ENCODE results near the gene CAMTA1.
"Not testable (repeated sequence)": the region's sequence is repeated elsewhere in the genome, so short reads cannot be mapped to it uniquely, and the experiment has no call there.

The CAMTA1 gene

GRCh38 chr1:7784492-7785071, 999.3 kb downstream of the CAMTA1 start:
- H3K9me3 Mint-ChIP-seq, result no peaks in the 10 kb centered on the region
- H3K4me1 Mint-ChIP-seq (ENCODE audit: low read depth), result peaks cover 31% of the 10 kb centered on the region
- no peak for DNase-seq
- H3K27ac Mint-ChIP-seq, result no peak overlapping the region
- H3K36me3 Mint-ChIP-seq (ENCODE audit: low read depth), result peaks cover 44% of the 10 kb centered on the region
- no peaks in the 10 kb centered on the region for H3K27me3 Mint-ChIP-seq
- peak overlapping the region; percentile 28 for H3K4me3 Mint-ChIP-seq

GRCh38 chr1:7785108-7785507, 999.9 kb downstream of the CAMTA1 start:
- H3K9me3 Mint-ChIP-seq, result peaks cover 4% of the 10 kb centered on the region
- H3K27ac Mint-ChIP-seq, result no peak overlapping the region
- H3K27me3 Mint-ChIP-seq, result no peaks in the 10 kb centered on the region
- H3K4me3 Mint-ChIP-seq, result peak overlapping the region; percentile 28
- peaks cover 44% of the 10 kb centered on the region for H3K36me3 Mint-ChIP-seq (ENCODE audit: low read depth)
- DNase-seq, result no peak
- H3K4me1 Mint-ChIP-seq (ENCODE audit: low read depth), result peaks cover 31% of the 10 kb centered on the region

GRCh38 chr1:7786795-7787194, 1001.5 kb downstream of the CAMTA1 start:
- Mint-ChIP-seq H3K27me3 (no peaks in the 10 kb centered on the region), H3K36me3 (ENCODE audit: low read depth) (peaks cover 46% of the 10 kb centered on the region), H3K27ac (no peak overlapping the region), H3K4me3 (no peak overlapping the region), H3K4me1 (ENCODE audit: low read depth) (peaks cover 25% of the 10 kb centered on the region), H3K9me3 (peaks cover 12% of the 10 kb centered on the region)
- no peak for DNase-seq

- H3K27ac Mint-ChIP-seq, result no peak overlapping the region
- no peak for DNase-seq
- H3K36me3 Mint-ChIP-seq (ENCODE audit: low read depth), result peaks cover 53% of the 10 kb centered on the region
- H3K4me1 Mint-ChIP-seq (ENCODE audit: low read depth), result peaks cover 10% of the 10 kb centered on the region
- no peaks in the 10 kb centered on the region for H3K27me3 Mint-ChIP-seq
- peaks cover 12% of the 10 kb centered on the region for H3K9me3 Mint-ChIP-seq
- no peak overlapping the region for H3K4me3 Mint-ChIP-seq
Observed at GRCh38 chr1:7789828-7790227, 1004.6 kb downstream of the CAMTA1 start.

- Mint-ChIP-seq H3K9me3 (peaks cover 12% of the 10 kb centered on the region), H3K36me3 (ENCODE audit: low read depth) (peaks cover 46% of the 10 kb centered on the region)
- DNase-seq; H3K4me3 Mint-ChIP-seq; H3K27me3 Mint-ChIP-seq; H3K4me1 Mint-ChIP-seq (ENCODE audit: low read depth); H3K27ac Mint-ChIP-seq: not testable (repeated sequence)
Observed at GRCh38 chr1:7791027-7791426, 1005.8 kb downstream of the CAMTA1 start.

GRCh38 chr1:7795406-7795805, 1010.2 kb downstream of the CAMTA1 start:
- Mint-ChIP-seq H3K27me3 (no peaks in the 10 kb centered on the region), H3K27ac (no peak overlapping the region), H3K4me1 (ENCODE audit: low read depth) (no peaks in the 10 kb centered on the region), H3K9me3 (peaks cover 6% of the 10 kb centered on the region), H3K4me3 (no peak overlapping the region), H3K36me3 (ENCODE audit: low read depth) (peaks cover 21% of the 10 kb centered on the region)
- no peak for DNase-seq

- DNase-seq, result no peak
- Mint-ChIP-seq H3K27ac (no peak overlapping the region), H3K27me3 (no peaks in the 10 kb centered on the region), H3K36me3 (ENCODE audit: low read depth) (peaks cover 43% of the 10 kb centered on the region), H3K9me3 (no peaks in the 10 kb centered on the region), H3K4me3 (no peak overlapping the region), H3K4me1 (ENCODE audit: low read depth) (peaks cover 2% of the 10 kb centered on the region)
Observed at GRCh38 chr1:7805460-7805859, 1020.2 kb downstream of the CAMTA1 start.

- Mint-ChIP-seq H3K27ac (no peak overlapping the region), H3K9me3 (peaks cover 4% of the 10 kb centered on the region), H3K36me3 (ENCODE audit: low read depth) (peaks cover 58% of the 10 kb centered on the region), H3K27me3 (no peaks in the 10 kb centered on the region), H3K4me3 (no peak overlapping the region), H3K4me1 (ENCODE audit: low read depth) (peaks cover 2% of the 10 kb centered on the region)
- DNase-seq, result no peak
Observed at GRCh38 chr1:7808253-7808844, 1023.1 kb downstream of the CAMTA1 start.

- Mint-ChIP-seq H3K4me1 (ENCODE audit: low read depth) (peaks cover 2% of the 10 kb centered on the region), H3K27ac (no peak overlapping the region), H3K27me3 (no peaks in the 10 kb centered on the region), H3K36me3 (ENCODE audit: low read depth) (peaks cover 58% of the 10 kb centered on the region), H3K9me3 (peaks cover 13% of the 10 kb centered on the region), H3K4me3 (no peak overlapping the region)
- no peak for DNase-seq
Observed at GRCh38 chr1:7809742-7810141, 1024.5 kb downstream of the CAMTA1 start.

- peaks cover 52% of the 10 kb centered on the region for H3K36me3 Mint-ChIP-seq (ENCODE audit: low read depth)
- H3K4me1 Mint-ChIP-seq (ENCODE audit: low read depth), result peaks cover 2% of the 10 kb centered on the region
- no peak for DNase-seq
- no peak overlapping the region for H3K27ac Mint-ChIP-seq
- peaks cover 13% of the 10 kb centered on the region for H3K9me3 Mint-ChIP-seq
- no peak overlapping the region for H3K4me3 Mint-ChIP-seq
- no peaks in the 10 kb centered on the region for H3K27me3 Mint-ChIP-seq
Observed at GRCh38 chr1:7810395-7810794, 1025.1 kb downstream of the CAMTA1 start.

- no peak for DNase-seq
- H3K4me1 Mint-ChIP-seq (ENCODE audit: low read depth), result peaks cover 2% of the 10 kb centered on the region
- no peak overlapping the region for H3K27ac Mint-ChIP-seq
- H3K4me3 Mint-ChIP-seq, result no peak overlapping the region
- peaks cover 48% of the 10 kb centered on the region for H3K36me3 Mint-ChIP-seq (ENCODE audit: low read depth)
- H3K27me3 Mint-ChIP-seq, result no peaks in the 10 kb centered on the region
- peaks cover 13% of the 10 kb centered on the region for H3K9me3 Mint-ChIP-seq
Observed at GRCh38 chr1:7811476-7811875, 1026.2 kb downstream of the CAMTA1 start.

- H3K36me3 Mint-ChIP-seq (ENCODE audit: low read depth), result peaks cover 43% of the 10 kb centered on the region
Observed at GRCh38 chr1:7813677-7814373, 1028.6 kb downstream of the CAMTA1 start.

More at GRCh38 chr1:7813677-7814373, 1028.6 kb downstream of the CAMTA1 start:
- Mint-ChIP-seq H3K9me3 (peaks cover 13% of the 10 kb centered on the region), H3K4me1 (ENCODE audit: low read depth) (peaks cover 2% of the 10 kb centered on the region), H3K27ac (no peak overlapping the region), H3K27me3 (no peaks in the 10 kb centered on the region), H3K4me3 (no peak overlapping the region)
- DNase-seq, result no peak
